Left lobe of liver (tissue), 2 donors: ENCODE measurements around the gene ZSCAN20. TPM values are rescaled to one million over a fixed set of nuclear protein-coding genes. Genes with fewer than 3 reads are reported as not detected.

Experiments
- ATAC-seq: fragments of 200-7000 bp; cut with Tn5 transposase; one replicate; pipeline ENCODE4 v1.9.1; 2020; ENCODE audit warnings: mild to moderate bottlenecking, moderate library complexity
- DNase-seq: peaks from one replicate; pipeline ENCODE4 v3.0.0-alpha.2; 2020; ENCODE audit warnings: low spot score
- total RNA-seq: library from RNA; stranded (reverse); gene quantifications from one replicate; pipeline ENCODE4 v1.2.1, GENCODE V29; 2021
- donor health status: DM: no; HTN: no; CAD: no; lungs with moderate emphysema.
- donor health status: DM: no; HTN: yes; CAD: no.

Gene ZSCAN20
- total RNA-seq, 1 donor from 2014 or later, result 1.3 TPM

DNA sequence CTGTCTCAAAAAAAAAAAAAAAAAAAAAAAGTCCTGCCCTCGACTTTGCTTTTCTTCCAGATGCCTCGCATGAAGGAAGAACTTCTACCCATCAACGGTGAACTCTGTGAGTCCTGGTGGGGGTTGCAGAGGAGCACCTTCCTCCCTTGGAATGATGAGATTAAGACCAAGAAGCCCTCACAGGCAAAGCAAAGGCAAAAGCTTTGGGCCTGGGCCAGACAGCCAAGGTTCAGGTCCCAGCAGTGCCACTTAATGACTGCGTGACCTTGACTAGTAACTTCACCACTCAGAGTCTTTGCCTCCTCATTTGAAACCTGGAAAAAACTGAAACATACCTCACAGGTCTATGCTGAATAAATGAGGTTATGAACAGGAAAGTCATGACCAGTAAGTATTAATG lies 55.5 kb downstream of the ZSCAN20 start:
- ATAC-seq (no peak), DNase-seq (no peak)

- no peak for DNase-seq
- no peak for ATAC-seq
Observed at GRCh38 chr1:33529957-33530356, 57.5 kb downstream of the ZSCAN20 start.

- ATAC-seq, result no peak
Observed at GRCh38 chr1:33532250-33532649, 59.8 kb downstream of the ZSCAN20 start.

GRCh38 chr1:33532936-33533335 lies 60.5 kb downstream of the ZSCAN20 start:
- ATAC-seq (no peak), DNase-seq (no peak)

More at GRCh38 chr1:33532250-33532649, 59.8 kb downstream of the ZSCAN20 start:
- DNase-seq, result no peak

DNA sequence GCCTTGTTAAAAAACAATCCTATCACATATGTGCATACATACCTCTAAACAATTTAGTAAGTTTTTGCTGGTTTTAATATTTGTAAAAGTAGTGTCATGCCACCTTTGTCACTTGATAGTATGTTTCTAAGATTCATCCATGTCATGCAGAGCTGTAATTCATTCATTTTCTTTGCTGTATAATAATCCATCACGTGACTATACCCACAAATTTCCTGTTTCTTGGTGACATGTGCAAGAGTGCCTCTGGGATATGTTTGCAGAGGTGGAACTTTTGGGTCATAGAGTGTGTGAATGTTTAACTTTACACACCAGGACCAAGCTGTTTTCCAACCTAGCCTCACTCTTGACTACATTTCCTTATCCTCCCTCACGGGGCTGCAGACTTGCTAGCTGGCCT lies 62.9 kb downstream of the ZSCAN20 start:
- ATAC-seq, result no peak
- no peak for DNase-seq

- no peak for DNase-seq
- no peak for ATAC-seq
Observed at GRCh38 chr1:33537885-33538284, 65.4 kb downstream of the ZSCAN20 start.

DNA sequence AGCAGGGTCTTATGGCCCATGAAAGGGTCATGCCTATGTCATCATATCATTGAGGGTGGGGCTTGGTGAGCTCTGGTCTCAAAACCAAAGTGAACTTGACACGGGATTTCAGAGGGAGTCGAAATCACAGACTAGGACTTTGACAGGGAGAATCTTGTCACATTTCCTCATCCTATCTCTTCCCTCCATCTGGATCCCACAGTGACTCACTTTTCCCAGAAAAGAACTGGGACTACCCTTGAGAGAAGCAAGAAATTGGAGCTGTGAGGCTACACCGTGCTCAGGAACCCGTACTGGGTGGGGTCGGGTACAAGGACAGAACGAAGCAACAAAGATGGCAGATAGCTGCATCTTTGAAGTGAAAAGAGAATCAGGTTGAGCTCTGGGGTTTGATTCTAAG lies 69.5 kb downstream of the ZSCAN20 start:
- ATAC-seq (no peak), DNase-seq (no peak)

Other genes starting within 250 kb of the ZSCAN20 start
- gene ZNF362, start 216.2 kb upstream of the ZSCAN20 start, total RNA-seq, result 8.4 TPM
- gene A3GALT2, start 151.5 kb upstream of the ZSCAN20 start, total RNA-seq, result not detected
- gene PHC2, start 41.5 kb upstream of the ZSCAN20 start, total RNA-seq, result 48.0 TPM